ENCODE data around the gene MTARC2.

Gene MTARC2

GRCh38 chr1:220770245-220770913, 22.3 kb downstream of the MTARC2 start:
- no peak for DNase-seq

GRCh38 chr1:220772846-220773245, 24.7 kb downstream of the MTARC2 start:
- DNase-seq, result no peak

- no peak for DNase-seq
Measured at GRCh38 chr1:220775240-220775853, 27.2 kb downstream of the MTARC2 start.

GRCh38 chr1:220776254-220776653, 28.1 kb downstream of the MTARC2 start:
- DNase-seq, result no peak

- DNase-seq, result peak; percentile 80
Measured at GRCh38 chr1:220776720-220777326, 28.7 kb downstream of the MTARC2 start.

- no peak for DNase-seq
Measured at GRCh38 chr1:220783453-220783852, 35.3 kb downstream of the MTARC2 start.

DNA sequence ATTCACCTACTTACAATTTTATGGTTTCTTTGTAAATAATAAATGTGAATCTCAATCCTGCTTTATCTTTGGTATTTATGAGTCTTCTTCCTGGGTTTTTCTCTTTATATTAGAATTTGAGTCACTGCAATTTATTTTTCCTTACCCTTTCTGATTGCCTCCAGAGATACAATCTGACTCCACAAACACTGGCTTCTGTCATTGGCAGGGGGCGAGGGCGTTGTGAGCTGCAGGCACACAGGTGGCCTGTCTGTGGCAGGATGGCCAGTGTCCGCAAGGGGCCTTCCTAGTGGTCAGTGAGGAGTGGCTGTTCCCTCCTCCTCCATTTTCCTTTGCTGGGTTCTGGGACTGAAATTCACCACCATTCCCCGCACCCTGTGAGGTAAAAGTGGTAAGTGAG, 36.6 kb downstream of the MTARC2 start:
- DNase-seq, result no peak

DNA sequence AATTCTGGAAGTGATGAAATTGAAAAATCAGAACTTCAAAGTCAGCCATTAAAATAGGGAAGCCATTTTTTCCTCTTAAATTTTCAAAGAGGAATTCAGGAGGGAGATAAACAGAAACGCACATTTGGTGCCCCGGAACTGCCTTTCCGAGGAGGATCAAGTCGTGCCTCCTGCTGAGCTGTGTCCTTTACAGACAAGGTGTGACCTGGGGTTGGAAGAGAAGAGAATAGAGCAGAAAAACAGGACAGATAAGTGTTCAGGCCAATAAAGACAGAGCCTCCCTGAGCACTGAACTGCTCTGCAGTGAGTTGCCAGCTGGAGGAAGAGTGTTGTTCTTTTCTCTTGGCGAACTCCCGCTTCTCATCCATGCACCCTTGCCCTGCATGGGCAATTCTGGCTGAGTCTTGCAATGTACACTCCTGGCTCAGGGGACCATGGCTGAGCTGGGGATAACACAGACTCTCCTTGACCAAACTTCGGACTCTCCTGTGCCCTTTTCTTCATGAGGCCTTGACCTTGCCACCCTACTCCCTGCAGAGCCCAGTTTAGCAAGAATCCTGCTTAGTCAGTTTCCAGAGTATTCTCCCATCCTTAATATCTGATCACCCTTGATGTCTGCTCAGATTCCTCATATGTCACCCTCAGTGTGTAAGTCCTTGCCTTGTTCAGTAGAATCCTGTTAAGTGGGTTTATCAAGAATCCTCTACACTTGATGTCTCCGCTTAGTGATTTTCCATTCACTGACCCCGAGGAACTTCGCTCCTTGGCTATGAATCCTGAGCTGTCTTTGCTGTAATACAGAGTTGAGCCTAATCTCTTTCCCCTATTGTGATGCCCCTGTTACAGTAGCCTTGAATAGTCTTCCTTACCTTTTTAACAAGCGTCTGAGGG, 37.3 kb downstream of the MTARC2 start:
- no peak for DNase-seq

GRCh38 chr1:220786057-220786336, 37.9 kb downstream of the MTARC2 start:
- DNase-seq, result peak; percentile 44

DNA sequence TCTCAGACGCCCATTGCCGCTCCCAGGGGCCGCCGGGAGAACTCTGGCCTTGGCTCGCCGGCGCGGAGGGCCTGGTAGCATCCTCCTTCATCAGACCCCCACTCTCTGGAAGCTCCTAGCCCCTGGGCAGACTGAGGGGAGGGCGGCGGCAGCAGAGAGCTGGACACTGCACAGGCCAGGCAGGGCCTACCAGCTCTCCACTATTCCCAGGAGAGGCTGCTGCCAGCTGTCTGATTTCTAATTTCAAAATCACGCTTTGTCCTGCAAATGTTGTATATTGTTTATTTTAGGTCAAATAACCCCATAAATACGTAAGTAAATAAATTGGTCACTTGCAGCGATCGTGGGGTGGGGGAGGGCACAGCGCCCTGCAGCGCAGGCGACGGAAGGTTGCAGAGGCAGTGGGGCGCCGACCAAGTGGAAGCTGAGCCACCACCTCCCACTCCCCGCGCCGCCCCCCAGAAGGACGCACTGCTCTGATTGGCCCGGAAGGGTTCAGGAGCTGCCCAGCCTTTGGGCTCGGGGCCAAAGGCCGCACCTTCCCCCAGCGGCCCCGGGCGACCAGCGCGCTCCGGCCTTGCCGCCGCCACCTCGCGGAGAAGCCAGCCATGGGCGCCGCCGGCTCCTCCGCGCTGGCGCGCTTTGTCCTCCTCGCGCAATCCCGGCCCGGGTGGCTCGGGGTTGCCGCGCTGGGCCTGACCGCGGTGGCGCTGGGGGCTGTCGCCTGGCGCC, 38.4 kb downstream of the MTARC2 start, which contains the start of gene MTARC1:
MTARC1 (plus strand) TSS at position 577 of the 732 bp plus-strand sequence; CDS start at position 609, 32 bp downstream.
- DNase-seq, result peak; percentile 63

GRCh38 chr1:220787069-220787619, 39.0 kb downstream of the MTARC2 start:
- no peak for DNase-seq

GRCh38 chr1:220788900-220789299, 40.8 kb downstream of the MTARC2 start:
- no peak for DNase-seq

DNA sequence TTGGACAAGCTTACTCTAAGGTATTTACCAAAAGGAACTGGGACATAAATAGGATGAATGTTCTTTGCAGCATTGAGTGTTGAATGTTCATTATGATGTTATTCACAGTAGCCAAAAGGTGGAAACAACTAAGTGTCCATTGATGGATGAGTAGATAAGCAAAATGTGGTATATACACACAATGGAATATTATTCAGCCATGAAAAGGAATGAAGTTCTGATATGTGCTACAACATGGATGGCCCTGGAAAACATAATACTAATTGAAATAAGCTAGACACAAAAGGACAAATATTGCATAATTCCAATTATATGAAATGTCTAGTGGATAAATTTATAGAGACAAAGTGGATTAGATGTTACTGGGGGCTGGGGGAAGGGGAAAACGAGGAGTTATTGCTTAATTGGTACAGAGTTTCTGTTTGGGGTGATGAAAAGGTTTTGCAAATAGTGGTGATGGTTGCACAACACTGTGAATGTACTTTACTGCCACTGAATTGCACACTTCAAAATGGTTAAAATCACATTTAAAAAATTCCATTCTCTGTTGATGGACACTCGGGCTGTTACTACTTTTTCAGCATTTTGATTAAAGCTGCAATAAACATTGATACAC, 41.5 kb downstream of the MTARC2 start:
- no peak for DNase-seq

DNA sequence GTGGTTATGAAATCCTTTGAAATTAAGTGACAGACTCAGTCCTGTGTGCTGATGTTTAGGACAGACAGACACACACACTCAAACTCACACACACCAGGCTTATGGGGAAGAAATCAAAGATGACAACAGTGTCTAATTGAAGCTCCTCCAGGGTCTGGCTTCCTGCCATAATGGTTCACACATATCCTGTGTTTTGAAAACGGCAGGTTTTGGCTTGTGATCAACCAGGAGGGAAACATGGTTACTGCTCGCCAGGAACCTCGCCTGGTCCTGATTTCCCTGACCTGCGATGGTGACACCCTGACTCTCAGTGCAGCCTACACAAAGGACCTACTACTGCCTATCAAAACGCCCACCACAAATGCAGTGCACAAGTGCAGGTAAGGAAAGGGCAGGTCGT, 43.2 kb downstream of the MTARC2 start:
- no peak for DNase-seq

GRCh38 chr1:220791956-220792355, 43.8 kb downstream of the MTARC2 start:
- no peak for DNase-seq

- DNase-seq, result no peak
Measured at GRCh38 chr1:220796530-220796929, 48.4 kb downstream of the MTARC2 start.

GRCh38 chr1:220797044-220797443, 48.9 kb downstream of the MTARC2 start:
- DNase-seq, result no peak

DNA sequence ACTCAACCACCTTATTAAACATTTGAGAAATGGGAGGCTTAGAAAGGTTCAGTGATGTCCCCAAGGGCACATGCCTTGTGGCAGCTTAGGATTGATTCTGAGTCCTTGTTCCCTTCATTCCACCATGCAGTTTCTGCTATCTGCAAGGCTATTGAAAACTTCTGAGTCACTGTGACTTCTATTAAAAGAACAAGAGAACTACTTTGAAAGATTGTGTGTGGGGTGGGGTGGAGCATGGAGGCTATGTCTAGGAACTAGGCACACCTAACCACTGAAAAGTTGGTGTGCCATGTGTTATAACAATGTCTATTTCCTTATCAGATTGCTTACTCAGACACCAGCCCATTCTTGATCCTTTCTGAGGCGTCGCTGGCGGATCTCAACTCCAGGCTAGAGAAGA, 49.4 kb downstream of the MTARC2 start:
- no peak for DNase-seq

GRCh38 chr1:220798338-220798737, 50.2 kb downstream of the MTARC2 start:
- DNase-seq, result no peak

DNA sequence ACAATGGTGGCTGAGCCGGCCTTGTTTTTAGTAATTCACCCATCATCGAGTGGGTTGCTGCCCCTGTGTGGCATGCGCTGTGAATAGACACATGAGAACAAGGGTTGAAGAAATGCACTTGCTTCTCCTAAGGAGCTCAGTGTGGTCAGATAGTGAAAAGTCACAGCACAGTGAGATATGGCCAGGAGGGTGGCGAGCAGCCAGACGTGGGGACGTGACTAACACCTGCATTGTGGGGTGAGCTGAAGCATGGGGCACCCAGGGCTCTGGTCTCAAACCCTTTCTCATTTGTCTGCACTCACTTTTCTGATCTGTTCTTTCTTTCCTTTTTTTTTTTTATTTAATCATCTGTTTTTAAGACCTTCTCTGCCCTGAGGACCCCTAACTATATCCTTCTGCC, 52.1 kb downstream of the MTARC2 start:
- DNase-seq, result no peak

- no peak for DNase-seq
Measured at GRCh38 chr1:220803401-220804201, 55.5 kb downstream of the MTARC2 start.
